Hepatic stellate cell (primary cell): ENCODE data around the gene TRIP4.
A peak's percentile ranks its signal among the peaks of the same experiment; 100 is the strongest.
"Not testable (repeated sequence)": the region's sequence is repeated elsewhere in the genome, so short reads cannot be mapped to it uniquely, and the experiment has no call there.

Source experiments
- DNase-seq: peaks from one replicate; pipeline ENCODE4 v3.0.0; 2011; ENCODE audit warnings: low spot score

TRIP4 gene

DNA sequence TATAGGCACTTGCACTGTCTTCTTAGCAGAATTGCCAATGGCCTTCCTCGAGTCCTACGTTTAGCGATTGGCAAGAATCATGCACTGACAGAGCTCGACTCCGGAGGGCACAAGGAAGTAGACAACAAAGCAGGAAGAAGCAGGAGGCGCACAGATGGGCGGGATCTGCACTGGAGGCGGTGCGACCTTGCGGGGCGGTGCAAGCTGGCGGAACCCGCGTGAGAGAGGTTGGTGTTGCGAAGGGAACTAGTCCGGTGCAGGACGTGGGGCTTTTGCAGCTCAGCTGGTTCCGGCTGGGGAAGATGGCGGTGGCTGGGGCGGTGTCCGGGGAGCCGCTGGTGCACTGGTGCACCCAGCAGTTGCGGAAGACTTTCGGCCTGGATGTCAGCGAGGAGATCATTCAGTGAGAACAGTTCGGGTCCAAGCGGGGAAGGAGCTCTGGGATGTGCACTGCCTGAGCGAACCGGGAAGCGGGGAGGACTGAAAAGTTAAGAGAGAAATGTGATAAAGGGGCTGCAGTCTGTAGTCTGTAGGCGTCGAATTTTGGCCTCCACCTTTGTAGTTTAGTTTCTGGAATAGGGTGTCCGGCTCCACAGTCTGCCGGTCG is at the start of gene TRIP4:
Gene TRIP4 (plus strand): TSS at position 275 of the 607 bp plus-strand sequence. CDS start 28 bp downstream, at position 303.
- DNase-seq = peak; percentile 92

DNA sequence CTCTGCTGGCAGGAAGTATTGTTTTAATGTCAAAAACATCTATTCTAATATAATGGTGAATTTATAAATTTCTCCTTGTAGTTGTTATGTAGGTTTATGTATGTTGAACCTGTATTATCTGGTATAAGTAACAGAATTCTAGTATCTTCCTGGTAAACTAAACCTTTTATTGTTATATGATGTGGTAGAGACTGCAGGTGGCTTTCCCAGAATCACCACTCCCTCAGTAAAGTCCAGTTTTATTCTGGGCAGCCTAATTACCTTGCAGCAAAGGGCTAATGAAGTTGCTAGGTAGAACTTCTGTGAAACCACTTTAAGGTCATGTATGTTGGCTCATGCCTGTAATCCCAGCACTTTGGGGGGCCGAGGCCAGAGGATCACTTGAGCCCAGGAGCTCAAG is 47.3 kb upstream of the TRIP4 start:
- DNase-seq = no peak

DNA sequence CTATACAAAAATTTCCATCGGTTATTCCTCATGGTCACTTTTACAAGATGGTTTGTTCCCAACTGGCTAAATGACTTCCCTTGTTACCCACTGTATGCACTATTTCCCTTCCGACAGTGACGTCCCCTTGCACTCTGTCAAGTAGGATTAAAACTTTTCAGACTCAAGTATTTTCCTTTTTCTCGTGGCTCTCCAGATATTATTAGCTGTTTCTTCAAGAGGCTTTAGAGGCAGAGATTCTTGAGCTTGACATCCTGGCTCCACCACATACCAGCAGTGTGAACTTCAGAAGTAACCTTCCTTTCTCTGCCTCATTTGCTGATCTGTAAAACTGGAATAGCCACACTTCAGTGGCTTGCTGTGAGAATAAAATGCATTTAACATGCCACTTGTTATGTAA is 45.7 kb upstream of the TRIP4 start:
- no peak for DNase-seq

DNA sequence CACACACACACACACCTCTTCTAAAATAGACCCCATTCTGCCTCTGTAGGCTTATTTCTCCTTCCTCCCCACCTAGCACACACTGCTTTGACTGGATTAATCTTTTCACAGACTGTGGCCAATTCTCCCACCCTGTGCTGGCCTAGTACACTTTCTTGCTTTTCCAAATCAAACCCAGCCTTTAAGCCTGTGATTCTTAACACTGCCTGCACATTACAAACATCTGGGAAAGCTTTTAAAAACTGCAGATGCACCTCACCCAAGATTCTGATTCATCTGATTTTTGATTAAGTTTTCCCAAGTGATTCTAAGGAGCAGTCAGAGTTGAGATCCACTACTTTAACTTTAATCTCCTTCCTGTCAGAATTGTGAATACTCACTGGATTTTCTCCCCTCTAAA is 44.4 kb upstream of the TRIP4 start:
- no peak for DNase-seq

DNA sequence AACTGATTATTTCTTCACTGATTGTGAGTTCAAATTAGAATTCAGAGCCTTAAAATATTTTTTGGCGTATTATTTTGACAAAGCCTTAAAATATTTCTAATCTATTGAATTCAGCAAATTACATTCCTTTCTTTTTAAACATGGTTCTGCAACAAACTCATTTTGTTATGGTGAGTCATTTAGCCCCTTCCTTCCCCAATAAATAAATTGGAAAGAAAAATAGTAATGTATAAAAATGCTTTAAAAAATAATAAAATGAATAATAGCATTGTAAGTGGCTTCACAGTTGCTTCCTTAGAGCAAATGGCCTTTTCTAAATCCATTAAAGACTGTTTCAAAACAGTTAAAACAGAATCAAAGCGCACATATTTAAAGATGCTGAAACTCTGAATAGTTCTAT is 43.8 kb upstream of the TRIP4 start:
- DNase-seq = no peak

DNA sequence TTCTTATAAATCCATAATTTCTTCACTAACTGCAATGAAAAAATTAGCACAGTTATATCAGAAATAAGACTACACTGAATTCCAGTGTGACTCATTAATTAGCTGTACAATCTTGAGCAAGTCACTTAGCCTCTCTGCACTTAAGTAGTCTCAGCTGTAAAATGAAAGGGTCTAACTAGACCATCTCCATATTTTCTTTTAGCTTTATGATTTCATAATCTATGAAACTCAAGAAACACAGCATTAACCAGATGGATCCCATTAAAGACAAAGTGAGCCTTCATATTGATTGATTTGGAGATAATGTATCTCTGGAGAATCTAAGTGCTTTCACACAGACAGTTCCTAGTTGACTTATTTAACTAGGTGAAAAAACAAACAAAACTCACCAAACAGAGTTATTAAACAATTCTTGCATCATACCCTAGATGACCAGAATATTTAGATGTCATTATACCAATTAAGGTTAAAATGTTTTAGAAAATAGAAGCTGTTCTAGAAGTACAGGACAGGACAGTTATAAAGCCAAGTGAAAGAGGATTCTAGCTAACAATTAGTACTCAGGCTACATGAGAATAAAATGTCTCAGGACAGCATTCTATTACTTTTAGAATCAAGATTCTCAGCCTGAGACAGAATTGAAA is 42.9 kb upstream of the TRIP4 start:
- DNase-seq = no peak

DNA sequence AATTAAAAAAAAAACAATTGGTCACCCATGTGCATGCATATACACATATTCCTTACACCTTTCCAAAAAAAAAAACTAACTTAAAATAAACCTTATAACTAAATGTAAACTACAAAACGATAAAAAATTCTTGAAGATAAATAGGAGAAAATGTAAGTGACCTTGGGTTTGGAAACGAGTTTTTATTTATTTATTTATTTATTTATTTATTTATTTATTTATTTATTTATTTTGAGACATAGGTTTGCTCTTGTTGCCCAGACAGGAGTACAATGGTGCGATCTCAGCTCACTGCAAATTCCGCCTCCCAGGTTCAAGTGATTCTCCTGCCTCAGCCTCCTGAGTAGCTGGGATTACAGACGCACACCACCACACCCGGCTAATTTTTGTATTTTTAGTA is 41.4 kb upstream of the TRIP4 start:
- DNase-seq = not testable (repeated sequence)

DNA sequence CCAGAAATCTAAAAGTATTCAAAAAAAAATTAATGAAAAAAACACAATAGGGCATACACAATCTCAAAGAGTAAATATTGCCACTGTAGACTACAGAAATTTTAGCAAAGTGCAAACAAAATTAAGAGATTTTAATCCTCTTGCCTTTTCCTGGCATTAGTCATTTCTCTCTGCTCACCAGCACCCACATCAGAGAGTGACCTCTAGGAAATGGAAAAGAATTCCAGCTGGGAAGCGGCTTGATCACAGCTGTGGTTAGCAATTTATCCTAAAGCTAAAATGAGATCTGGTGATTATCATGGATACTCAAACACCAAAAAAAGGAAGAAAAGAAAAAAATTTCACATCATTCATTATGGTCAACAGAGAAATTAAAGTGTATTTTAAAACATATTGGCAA is 39.2 kb upstream of the TRIP4 start:
- no peak for DNase-seq

DNA sequence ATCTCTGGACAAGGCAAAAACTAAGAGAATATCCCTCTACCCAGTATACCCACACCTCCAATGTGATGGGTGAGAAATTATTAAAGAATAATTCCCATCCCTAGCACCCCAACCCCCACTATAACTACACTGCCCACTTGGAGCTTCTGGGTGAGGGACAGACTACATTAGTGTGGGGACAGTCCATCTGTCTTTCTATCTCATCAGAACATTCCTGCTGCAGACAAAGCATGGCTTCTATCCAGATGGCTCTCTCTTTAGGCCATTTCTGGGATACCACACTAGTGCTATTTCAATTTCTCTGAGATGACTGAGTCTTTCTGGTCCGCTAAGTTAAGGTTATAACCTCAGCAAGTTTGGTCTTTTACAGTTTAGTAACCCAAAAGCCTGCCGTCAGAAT is 38.3 kb upstream of the TRIP4 start:
- no peak for DNase-seq

DNA sequence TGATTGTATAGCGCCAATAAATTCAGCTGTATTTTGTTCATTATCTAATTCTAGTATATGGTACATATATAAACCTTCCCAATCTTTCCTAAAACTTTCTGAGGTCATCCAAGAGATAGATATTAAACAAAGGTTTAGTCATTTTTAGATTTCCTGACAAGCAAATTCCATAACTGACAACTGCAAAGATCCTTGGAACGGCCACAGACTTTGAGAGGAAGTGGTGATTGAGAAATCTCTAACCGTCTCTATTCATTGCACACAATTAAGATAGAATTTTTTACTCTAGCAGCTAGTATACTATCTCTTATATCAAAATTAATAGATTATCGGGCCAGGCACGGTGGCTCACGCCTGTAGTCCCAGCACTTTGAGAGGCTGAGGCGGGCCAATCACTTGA is 36.4 kb upstream of the TRIP4 start:
- no peak for DNase-seq

DNA sequence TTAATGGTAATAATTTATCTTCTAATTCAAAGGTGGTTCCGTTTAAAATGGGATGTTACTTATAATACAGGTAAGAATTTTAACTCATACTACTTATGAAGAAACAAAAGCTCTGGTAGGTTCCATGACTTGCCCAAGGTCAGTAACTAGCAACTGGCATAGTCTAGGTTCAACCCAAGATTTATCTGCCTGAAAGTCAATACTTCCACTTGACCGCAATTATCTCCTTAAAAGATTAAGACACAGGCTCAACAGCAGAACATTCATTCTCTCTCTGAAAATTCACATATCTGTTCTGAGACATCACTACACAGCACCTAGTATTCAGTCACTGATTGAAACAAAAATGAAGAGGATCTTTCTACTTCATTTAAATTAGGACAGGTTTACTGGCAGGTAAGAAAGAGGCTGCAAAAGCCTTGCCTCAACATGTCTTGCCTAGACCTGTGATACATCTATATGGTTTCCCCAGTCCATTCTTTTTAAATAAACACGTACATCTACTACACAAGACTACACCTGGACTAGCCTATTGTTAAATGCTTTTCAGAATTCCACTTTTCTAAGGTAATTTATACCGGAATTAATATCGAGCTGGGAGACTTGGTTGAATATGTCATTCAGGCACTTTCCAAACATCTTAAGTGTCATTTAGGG is 32.8 kb upstream of the TRIP4 start:
- DNase-seq = no peak

DNA sequence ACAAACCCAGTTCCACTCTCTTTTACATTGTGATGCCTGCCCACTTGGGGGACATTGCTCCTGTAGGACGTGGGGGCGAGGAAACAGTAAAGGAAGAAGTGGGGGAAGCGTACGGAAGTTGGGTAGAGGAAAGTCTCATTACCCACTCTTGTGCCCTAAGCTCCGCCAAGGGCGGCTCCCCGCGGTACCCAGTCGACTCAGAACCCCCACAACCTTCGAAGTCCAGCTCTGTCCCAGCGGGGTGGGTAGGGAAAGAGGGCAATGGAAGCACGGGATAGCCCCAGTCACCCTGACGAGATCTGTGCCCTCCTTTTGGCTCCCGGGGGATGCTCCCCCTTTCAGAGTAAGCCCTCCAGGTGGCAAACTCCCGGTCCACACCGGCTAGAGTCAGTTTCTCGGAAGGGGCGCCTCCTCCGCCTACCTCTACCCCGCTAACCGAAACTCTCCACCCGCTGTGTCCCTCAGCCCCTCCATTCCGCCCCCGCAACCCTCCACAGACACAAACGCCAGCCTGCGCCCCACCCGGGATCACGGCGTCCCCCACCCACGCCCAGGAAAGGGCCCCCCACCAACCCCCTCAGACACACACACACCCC is 32.2 kb upstream of the TRIP4 start:
- DNase-seq = no peak

DNA sequence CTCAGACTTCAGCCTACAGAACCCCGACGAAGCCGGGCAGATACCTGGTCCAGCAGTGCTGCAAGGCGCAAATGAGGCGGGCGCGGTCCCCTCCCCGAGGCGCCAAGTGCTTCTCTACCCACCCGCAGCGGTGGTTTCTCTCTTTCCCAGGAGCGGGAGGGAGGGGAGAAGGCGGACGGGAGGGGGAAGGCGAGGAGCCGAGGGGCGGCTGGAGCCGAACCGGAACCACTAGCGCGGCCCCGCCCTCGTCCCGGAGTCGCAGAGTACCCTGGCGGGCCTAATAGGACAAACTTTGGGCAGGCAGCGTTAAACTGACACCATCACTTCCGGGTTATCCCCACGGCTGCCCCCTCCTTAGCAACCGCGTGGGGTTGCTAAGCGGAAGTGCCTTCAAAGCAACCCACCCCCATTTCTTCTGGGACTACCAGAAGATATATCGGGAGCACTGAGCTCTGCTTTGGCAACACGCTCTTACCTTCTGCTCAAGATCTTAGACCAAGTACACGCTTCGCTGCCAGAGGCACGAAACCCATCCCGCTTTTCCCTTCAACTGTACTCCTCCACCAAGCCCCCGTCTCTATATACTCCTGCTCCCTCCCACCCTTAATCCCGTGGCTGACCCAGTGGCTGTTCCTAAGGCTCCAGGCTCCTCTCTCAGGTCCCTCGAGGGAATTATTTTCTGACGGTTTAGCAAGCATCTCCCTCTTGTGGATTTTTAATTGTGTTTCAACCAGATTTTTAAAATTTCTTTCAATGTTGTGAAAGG is 31.5 kb upstream of the TRIP4 start, which contains the start of gene CSNK1G1:
Gene CSNK1G1 (minus strand): TSS at position 230 of the 766 bp plus-strand sequence. CDS start 55,674 bp downstream, outside the sequence.
- DNase-seq = peak; percentile 89

DNA sequence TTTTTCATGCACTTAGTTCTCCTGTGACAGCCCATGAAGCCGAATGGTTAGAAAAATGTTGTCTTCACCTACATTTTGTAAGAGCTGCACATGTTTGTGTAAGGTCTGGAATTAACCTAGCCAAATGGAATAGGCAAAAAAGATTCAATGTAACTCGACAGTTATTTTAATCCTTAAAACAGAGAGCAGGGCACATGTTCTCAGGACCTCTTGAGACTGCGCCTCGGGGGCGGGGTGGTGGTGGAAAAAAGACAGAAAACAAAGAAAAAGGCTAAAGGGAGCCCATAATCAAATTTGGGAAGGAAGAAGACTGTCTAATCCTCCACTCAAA is 31.0 kb upstream of the TRIP4 start:
- DNase-seq = no peak

DNA sequence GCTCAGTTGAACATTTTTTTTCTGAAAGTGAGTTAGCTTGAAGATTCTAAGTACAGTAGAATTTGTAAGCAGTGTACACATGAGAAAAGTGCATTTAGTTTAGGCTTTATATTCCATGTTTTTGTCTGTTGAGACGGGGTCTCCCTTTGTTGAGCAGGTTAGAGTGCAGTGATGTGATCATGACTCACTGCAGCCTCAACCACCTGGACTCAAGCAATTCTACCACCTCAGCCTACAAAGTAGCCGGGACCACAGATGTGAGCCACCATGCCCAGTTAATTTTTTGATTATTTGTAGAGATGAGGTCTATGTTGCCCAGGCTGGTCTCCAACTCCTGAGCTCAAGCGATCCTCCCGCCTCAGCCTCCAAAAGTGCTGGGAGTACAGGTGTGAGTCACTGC is 26.4 kb upstream of the TRIP4 start:
- DNase-seq = no peak

DNA sequence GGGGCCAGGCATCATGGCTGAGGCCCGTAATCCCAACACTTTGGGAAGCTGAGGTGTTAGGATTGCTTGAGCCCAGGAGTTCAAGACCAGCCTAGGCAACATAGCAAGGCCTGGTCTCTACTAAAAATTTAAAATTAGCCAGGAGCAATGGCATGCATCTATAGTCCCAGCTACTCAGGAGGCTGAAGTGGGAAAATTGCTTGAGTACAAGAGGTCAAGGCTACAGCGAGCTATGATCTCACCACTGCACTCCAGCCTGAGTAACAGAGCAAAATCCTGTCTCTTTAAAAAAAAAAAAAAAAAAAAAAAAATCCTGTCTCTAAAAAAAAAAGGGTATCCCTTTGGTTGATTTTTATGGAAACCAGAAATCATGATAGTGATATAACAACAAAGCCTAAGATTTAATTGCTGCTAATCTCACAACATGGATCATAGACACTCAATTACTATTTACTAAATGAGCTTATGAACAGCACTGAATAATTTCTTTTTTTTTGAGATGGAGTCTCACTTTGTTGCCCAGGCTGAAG is 18.5 kb upstream of the TRIP4 start:
- DNase-seq = no peak

DNA sequence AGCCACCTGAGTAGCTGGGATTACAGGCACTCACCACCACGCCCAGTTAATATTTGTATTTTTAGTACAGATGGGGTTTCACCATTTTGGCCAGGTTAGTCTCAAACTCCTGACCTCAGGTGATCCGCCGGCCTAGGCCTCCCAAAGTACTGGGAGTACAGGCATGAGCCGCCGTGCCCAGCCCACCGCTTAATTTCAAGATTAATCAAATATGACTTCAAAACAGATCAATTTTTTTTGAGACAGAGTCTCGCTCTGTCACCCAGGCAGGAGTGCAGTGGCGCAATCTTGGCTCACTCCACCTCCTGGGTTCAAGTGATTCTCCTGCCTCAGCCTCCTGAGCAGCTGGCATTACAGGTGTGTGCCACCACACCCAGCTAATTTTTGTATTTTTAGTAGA is 16.3 kb upstream of the TRIP4 start:
- not testable (repeated sequence) for DNase-seq

DNA sequence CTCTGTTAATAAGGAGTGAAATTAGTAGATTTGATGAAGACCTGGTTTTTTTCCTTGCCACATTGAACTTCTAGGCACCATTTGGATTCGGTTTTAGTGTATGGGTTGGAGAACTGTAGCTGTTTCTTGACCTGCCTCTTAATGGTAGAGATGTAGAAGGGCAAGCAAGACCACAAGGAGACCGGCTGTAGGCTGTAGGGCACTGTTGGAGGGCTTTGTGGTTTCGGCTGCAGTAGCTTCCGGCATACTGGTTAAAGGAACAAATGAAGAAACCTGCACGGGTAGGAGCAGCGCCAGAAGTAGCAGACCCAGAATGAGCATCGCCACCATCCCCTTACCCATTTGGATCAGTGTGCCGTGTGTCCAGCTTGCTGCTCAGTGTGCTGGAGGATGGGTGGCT is 14.3 kb upstream of the TRIP4 start:
- no peak for DNase-seq

DNA sequence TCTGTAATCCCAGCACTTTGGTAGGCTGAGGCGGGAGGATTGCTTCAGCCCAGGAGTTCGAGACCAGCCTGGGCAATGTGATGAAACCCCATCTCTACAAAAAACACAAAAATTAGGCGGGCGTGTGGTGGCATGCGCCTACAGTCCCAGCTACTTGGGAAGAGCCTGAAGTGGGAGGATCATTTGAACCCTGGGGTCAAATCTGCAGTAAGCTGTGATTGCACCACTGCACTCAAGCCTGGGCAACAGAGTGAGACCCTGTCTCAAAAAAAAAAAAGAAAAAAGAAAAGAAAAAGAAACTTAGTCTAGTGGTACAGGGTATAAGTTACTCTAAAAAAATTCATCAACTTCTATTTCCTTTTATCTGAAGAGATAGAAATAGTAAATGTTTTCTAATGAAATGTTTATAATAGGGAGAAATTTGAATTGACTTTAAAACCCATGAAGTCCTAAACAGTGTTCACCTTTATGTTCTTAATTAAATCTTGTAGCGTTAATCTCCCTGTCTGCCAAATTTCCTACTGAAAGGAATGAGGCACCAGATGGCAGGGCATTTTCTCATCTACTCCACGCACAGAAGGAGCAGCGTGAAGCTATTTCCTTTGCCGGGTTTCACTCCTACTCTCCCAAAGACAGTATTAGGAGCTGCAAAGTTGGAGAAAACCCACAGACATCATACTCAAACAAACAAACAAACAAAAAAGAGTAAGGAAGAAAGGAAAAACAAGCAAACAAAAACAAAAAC is 8.2 kb upstream of the TRIP4 start:
- no peak for DNase-seq

DNA sequence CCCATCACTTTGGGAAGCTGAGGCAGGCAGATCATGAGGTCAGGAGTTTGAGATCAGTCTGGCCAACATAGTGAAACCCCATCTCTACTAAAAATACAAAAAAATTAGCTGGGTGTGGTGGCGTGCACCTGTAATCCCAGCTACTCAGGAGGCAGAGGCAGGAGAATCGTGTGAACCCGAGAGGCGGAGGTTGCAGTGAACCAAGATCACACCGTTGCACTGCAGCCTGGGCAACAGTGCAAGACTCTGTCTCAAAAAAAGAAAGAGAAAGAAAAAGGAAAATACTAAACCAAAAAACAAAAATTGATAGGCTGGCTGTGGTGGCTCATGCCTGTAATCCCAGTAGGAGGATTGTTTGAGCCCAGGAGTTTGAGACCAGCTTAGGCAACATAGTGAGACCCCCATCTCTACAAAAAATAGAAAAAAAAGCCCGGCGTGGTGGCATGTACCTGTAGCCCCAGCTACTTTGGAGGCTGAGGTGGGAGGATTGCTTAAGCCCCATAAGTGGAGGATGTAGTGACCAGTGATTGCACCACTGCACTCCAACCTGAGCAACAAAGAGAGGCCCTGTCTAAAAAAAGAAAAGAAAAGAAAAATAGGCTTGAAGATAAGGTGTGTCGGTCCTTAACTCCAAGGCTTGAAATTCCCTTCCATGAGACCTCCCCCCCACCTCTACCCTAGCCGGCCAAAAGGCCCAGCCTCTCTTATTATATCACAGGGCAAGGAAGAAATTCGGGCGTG is 7.3 kb upstream of the TRIP4 start:
- DNase-seq = not testable (repeated sequence)
